Activated CD8-positive, alpha-beta memory T cell treated with anti-CD3 and anti-CD28 coated beads, Interleukin-2, amount 50 U/mL, for 4 hours (primary cell): ENCODE measurements around the gene SLC35F4.
"Not testable (repeated sequence)": the region's sequence is repeated elsewhere in the genome, so short reads cannot be mapped to it uniquely, and the experiment has no call there.

Experiments
- DNase-seq: peaks from one replicate; pipeline ENCODE4 v3.0.0-alpha.2; 2020

The SLC35F4 gene

DNA sequence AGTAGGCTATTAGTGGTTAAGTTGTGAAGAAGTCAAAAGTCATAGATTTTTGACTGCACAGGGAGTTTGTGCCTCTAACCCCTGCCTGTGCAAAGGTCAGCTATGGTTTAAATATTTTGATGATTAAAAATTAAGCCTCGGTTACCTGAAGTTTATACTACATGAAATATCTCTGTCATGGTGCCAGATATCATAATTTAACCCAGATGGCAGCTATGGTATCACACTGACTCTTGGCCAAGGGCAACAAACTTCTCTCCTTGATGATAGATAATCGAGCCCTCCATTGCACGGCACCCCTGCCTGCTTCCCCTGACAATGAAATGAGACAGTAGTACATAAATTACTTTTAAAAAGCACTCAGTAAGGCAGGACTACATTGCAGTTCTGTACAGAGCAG, 80.8 kb downstream of the SLC35F4 start:
- DNase-seq: no peak

GRCh38 chr14:57771801-57772200, 94.1 kb downstream of the SLC35F4 start:
- DNase-seq: no peak

- no peak for DNase-seq
These were observed 95.9 kb downstream of the SLC35F4 start for GRCh38 chr14:57769863-57770523.

GRCh38 chr14:57761800-57762199, 104.1 kb downstream of the SLC35F4 start:
- DNase-seq: no peak

DNA sequence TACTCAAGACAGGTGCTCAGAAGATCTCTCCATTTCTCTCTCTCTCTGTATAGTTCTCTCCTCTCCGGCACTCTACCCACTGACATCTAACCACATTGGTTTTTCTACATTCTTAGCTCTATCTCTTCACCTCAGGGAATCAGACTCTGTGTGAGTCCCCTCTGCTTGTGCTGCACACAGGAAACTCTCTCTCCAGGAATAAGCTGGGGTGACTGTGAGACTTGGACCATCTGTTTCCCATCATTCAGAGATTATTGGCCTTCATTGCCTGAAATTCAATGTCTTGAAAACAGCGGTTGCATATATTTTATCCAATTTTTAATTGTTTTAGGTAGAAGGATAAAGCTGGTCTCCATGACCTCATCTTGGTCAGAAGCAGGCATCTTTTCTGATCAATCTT, 105.0 kb downstream of the SLC35F4 start:
- DNase-seq: no peak

DNA sequence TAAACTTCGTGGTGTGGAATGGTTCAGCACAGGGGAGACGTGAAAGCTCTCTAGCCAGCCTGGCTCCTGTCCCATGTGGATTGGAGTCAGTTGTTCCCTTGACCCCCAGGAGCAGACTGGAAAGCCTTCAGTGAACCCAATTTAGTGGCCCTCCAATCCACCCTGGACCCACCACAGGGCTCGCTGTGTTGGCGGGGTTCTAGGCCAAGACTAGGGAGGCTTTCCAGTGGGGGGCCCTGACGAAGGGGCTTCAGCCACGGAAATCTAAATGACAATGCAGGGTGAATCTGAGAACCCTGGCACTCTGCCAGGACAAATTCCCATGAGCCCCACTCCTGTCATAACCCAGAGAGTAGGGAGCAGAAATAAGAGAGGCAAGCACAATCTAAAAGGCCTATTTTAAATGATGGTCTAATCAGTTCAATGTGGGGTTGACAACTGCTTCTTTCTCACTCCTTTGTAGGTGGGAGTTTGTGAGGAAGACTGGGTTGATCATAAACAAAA, 110.8 kb downstream of the SLC35F4 start:
- no peak for DNase-seq

- no peak for DNase-seq
These were observed 111.4 kb downstream of the SLC35F4 start for GRCh38 chr14:57754527-57754926.

DNA sequence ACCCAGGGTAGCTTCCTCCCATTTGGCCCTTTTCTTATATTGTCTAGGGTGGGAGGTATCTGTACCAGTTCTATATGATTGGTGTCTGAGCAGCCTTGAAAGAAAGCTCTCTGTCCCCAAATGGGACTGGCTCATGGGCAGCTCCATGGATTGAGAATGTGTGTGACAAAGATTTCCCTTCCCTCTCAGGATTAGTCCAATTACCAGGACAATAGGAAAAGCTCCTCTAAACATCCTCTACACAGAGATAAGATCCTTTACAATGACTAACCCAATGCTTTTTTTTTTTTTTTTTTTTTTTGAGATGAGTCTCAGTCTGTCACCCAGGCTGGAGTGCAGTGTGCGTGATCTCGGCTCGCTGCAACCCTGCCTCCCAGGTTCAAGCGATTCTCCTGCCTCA, 112.1 kb downstream of the SLC35F4 start:
- DNase-seq: no peak

GRCh38 chr14:57752142-57752695, 113.7 kb downstream of the SLC35F4 start:
- not testable (repeated sequence) for DNase-seq

DNA sequence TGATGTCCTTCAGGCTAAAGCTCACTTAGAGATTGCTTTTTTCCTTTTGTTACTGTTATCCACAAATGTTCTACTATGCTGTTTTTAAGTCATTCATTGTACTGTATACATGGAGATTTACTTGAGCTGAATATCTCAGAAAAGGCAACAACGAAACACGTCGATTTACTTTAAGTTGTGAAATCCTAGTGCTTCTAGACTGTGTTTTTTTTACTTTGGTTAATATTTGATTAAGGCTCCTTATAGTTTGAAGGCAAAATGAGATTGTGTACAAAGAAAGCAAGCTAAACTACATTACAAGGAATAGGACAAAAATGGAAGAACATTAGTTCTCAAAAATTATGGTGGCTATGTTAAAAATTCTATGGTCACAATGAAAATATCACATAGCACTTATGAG, 114.5 kb downstream of the SLC35F4 start:
- DNase-seq: no peak

DNA sequence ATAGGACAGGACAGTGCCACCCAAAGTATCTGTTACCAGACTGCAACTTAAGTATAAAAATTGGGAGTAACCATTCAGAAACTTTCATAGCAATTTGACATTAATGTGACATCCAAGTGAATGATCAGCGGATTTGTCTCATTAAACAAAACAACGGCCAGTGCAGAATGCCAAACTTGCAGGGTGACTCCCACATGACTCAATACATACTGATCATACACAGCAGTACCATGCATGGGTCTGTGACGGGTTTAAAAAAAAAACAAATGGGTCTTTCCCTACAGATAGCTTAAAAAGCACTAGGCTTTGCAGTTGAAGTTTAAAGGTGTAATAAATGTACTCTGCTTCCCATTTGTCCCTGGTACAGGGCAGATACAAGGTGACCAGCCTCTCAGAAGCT, 116.6 kb downstream of the SLC35F4 start:
- DNase-seq: no peak

DNA sequence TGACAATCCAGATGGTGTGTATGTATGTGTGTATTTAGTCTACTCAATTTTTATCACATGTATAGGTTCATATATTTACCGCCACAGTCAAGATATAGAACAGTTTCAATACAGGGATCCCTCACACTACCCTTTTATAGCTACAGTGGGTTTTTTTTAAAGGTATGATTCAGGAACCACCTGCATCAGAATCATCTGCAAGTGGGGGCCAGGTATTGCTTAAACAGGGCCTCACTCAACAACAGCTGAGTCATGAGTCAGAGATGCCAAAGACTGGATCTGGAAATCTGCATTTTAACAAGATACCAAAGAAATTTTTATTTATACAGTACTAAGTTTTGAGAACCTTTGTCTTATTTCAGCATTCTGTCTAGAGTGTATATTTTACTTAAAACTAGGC, 117.6 kb downstream of the SLC35F4 start:
- no peak for DNase-seq

GRCh38 chr14:57747036-57747435, 118.9 kb downstream of the SLC35F4 start:
- DNase-seq: no peak

DNA sequence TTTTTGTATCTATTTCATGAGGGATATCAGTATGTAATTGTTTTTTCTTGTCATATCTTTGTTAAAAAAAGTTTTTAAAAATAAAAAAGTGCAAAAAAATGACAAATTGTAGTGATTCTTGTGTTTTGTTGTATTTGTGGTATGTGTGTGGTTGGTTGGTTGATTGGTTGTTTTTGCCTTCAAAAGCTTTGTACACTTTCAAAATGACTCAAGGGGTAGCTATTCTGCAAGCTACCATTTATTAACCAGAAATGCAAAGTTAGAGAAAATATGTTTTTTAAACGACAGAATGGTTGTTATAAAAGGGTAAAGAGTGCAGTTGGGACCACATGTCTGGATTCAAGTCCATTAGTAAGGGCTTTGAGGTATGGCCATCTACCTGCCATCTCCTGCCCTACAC, 119.3 kb downstream of the SLC35F4 start:
- DNase-seq: no peak

DNA sequence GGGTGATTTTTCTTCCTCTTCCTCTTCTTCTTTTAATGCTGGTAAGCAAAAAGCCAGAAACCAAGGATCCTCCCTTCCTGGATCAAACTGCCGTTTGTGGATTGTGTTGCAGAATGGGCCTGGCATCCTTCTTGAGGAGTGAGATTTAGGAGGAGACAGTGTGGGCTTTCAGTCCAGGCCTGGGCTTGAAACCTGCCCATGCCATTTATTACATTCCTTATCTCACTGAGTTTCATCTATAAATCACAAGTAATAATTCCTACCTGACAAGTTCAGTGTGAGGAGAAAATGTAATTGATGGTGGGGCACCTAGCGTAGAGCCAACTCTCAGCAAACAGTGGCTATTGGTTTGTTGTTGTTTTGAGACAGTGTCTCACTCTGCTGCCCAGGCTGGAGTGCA, 126.4 kb downstream of the SLC35F4 start:
- DNase-seq: no peak

DNA sequence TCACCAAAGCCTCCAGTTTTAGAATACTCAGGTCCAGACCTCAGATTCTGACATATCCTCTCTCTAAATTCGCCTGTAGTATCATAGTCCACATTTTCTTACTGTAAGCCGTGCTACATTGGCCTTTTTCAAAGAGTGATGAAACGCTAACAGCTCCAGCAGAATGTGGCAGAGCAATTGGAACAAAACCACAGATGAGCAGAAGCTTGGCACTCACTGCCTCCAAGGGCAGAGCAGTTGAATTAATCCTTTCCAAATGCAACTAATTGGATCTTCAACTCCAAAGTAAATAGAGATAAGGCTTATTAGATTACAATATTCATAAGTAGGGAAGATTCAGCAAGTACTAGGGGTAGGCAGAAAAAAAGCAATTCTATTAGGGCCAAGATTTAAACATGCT, 128.3 kb downstream of the SLC35F4 start:
- no peak for DNase-seq

GRCh38 chr14:57736391-57736790, 129.5 kb downstream of the SLC35F4 start:
- no peak for DNase-seq

- DNase-seq: no peak
These were observed 130.6 kb downstream of the SLC35F4 start for GRCh38 chr14:57735276-57735675.

DNA sequence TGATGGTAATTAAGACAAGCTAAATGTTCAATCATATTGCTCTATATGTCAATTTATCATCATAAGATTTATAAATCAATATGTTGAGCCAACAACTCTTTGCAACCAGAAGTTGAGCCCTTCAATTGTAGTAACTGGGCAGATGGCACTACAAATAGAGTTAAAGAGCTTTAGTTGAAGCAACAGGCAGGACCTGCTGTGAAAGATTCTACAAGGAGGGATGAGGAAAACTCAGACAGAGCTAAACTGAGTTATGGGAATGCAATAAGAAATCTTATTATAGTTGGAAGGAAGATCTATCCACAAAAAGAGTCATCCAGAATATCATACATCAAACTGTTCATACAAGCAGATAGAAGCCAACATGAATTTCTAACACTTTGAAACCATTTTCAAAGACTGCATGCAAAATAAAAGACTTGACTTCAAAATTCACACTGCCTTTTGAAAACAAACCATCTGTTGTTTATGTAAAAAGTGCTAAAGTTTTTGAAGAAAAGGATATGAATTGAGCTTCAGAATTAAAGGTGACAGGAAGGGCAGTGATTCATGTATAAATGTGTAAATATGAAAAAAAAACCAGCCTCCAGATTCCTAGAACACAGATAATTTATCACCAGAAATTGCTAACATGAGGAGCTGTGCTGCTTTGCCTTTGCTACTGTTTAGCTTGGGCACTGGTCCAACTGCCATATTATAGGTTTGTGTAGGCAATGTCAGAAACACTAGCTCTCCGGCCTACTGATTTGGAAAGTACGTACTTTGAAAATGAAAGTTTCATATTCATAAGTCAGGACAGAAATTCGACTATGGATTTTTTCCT, 133.2 kb downstream of the SLC35F4 start:
- no peak for DNase-seq

GRCh38 chr14:57729208-57730187, 136.4 kb downstream of the SLC35F4 start:
- DNase-seq: no peak

DNA sequence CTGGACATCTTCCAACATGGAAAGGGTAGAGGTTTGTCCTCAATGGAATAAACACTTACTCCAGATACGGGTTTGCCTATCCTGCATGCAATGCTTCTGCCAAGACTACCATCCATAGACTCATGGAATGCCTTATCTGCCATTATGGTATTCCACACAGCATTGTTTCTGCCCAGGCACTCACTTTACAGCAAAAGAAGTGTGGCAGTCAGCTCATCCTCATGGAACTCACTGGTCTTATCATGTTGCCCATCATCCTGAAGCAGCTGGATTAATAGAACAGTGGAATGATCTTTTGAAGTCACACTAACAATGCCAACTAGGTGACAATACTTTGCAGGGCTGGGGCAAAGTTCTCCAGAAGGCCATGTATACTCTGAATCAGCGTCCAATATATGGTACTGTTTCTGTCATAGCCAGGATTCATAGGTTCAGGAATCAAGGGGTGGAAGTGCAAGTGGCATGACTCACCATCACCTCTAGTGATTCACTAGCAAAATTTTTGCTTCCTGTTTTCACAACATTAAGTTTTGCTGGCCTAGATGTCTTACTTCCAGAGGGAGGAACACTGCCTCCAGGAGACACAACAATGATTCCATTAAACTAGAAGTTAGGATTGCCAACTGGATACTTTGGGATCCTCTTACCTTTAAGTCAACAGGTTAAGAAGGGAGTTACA, 140.4 kb downstream of the SLC35F4 start:
- DNase-seq: no peak

- DNase-seq: not testable (repeated sequence)
These were observed 143.8 kb downstream of the SLC35F4 start for GRCh38 chr14:57722141-57722540.
